Upper lobe of left lung (tissue), 4 donors: ENCODE data around the gene PLVAP.

Experiments used
- CTCF ChIP-seq, 6 experiments: fragments of 450-650 bp in 4 of 6; fragments of 200-600 bp in 2 of 6; sonication (generic) in 2 of 6; IDR thresholded peaks; one replicate each; pipeline ENCODE4 v1.5.1; 2016 to 2019; ENCODE audit warnings: antibody characterized with exemption in 6 of 6
- POLR2A ChIP-seq, 4 donors: fragments of 450-650 bp; IDR thresholded peaks; one replicate each; pipeline ENCODE4 v1.5.1; 2016 to 2017; ENCODE audit warnings: antibody characterized with exemption in 4 of 4, mild to moderate bottlenecking in 2 of 4

GRCh38 chr19:17351815-17352435 lies 25.2 kb downstream of the PLVAP start:
- TF ChIP-seq POLR2A (IDR thresholded peaks at IDR 0.05) (no peak), CTCF (IDR thresholded peaks at IDR 0.05) (no peak)
